Cerebellar nuclear complex (tissue), 1 donor: ENCODE measurements around the gene RPS21.
A peak's percentile ranks its signal among the peaks of the same experiment; 100 is the strongest.

Experiments
- DNase-seq, 2 experiments: peaks; one replicate each; lab custom pipeline; 2025; lab: John Stamatoyannopoulos, UW

RPS21 gene

GRCh38 chr20:62378215-62378614 is 8.7 kb upstream of the RPS21 start:
- no peak for DNase-seq

- DNase-seq: no peak
Measured at GRCh38 chr20:62381202-62381797, 5.6 kb upstream of the RPS21 start.

GRCh38 chr20:62381842-62382241 is 5.1 kb upstream of the RPS21 start:
- DNase-seq: no peak

GRCh38 chr20:62382306-62383198 is 4.4 kb upstream of the RPS21 start:
- DNase-seq: peak; percentile 31 to 68

- DNase-seq: no peak
Measured at GRCh38 chr20:62387219-62387913, 463 bp downstream of the RPS21 start.

GRCh38 chr20:62387933-62388635 is 1.2 kb downstream of the RPS21 start:
- DNase-seq: no peak

GRCh38 chr20:62388839-62389600 is 2.1 kb downstream of the RPS21 start:
- no peak for DNase-seq

- no peak for DNase-seq
Measured at GRCh38 chr20:62389601-62390087, 2.7 kb downstream of the RPS21 start.

- DNase-seq: no peak
Measured at GRCh38 chr20:62390317-62391164, 3.6 kb downstream of the RPS21 start.

- no peak for DNase-seq
Measured at GRCh38 chr20:62391165-62392076, 4.5 kb downstream of the RPS21 start.

- DNase-seq: no peak
Measured at GRCh38 chr20:62392077-62392418, 5.1 kb downstream of the RPS21 start.

GRCh38 chr20:62392621-62393334 is 5.9 kb downstream of the RPS21 start:
- DNase-seq: no peak

- DNase-seq: no peak
Measured at GRCh38 chr20:62393335-62393665, 6.4 kb downstream of the RPS21 start.

GRCh38 chr20:62393830-62394229 is 6.9 kb downstream of the RPS21 start:
- DNase-seq: no peak

- no peak for DNase-seq
Measured at GRCh38 chr20:62394248-62395245, 7.6 kb downstream of the RPS21 start.

- no peak for DNase-seq
Measured at GRCh38 chr20:62395311-62396242, 8.7 kb downstream of the RPS21 start.
